ENCODE results near the gene ZNF555. TPM values are rescaled to one million over a fixed set of nuclear protein-coding genes. Genes with fewer than 3 reads are reported as not detected.
"Not testable (repeated sequence)": the region's sequence is repeated elsewhere in the genome, so short reads cannot be mapped to it uniquely, and the experiment has no call there.

Gene ZNF555
- total and polyA plus RNA-seq, 9 of the 15 experiments (the other 6 are each of a cell fraction or from before 2014, with no cell fraction given), result 2.0 to 6.7 (median 5.4) TPM

DNA sequence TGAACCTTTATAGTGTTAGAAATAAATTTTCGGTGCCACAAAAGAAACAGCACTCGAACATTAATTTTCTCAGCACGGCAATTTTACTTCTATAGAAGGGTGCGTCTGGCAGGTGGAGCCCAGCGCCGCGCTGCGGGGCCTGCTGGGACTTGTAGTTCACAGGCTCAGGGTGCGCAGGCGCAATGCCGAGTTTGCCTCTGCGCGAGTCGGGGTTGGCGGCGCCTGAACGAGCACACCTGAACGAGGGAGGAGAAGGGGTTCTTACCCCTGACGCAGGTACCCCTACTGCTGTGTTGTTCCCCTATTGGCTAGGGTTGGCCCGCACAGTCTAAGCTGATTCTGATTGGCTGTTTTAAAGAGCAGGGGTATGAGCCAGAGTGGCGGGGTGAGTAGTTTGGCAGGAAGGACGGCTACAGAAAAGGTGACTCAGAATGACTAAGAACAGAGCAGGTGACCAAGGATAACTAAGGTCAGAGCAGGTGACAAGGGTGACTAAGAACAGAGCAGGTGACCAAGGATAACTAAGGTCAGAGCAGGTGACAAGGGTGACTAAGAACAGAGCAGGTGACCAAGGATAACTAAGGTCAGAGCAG lies 23.9 kb upstream of the ZNF555 start:
- 79% methylated on average over 15 of the region's 22 CpGs for WGBS (ENCODE audit: insufficient coverage, low coverage, missing lambda C conversion rate)
- H3K4me1 ChIP-seq (replicated peaks in 1 of 2; ENCODE audit: control insufficient read depth in 2 of 2, insufficient read depth in 2 of 2, low read length in 2 of 2), result peaks cover 0 to 30% of the 10 kb centered on the region in 2 experiments; a peak in 3 of 5 replicates
- in situ Hi-C loops (cut with MboI); H3K4me3 ChIP-seq; H3K9ac ChIP-seq (ENCODE audit: insufficient read depth in 1 of 2, low read depth in 2 of 2, low read length in 2 of 2); DNase-seq (ENCODE audit: extremely low read depth in 1 of 4, low spot score in 3 of 4); H4K20me1 ChIP-seq (replicated peaks; ENCODE audit: control insufficient read depth, insufficient read depth, low read length); H3K27ac ChIP-seq (ENCODE audit: extremely low read depth, low read depth, low read length); H3K9me3 ChIP-seq (replicated peaks; ENCODE audit: control insufficient read depth, insufficient read depth, low read depth, low read length); intact Hi-C loops (cut with micrococcal nuclease); BruUV-seq (replicated peaks); H3K79me2 ChIP-seq (ENCODE audit: control insufficient read depth, insufficient read depth, low read length); H3K9me1 ChIP-seq (ENCODE audit: control insufficient read depth, insufficient read depth, low read length); POLR2A ChIA-PET; CTCF ChIA-PET (ENCODE audit: low intra/inter-chr PET ratio); H3K4me2 ChIP-seq (ENCODE audit: insufficient read depth, low read length); ATAC-seq; H2AFZ ChIP-seq (ENCODE audit: low read depth, low read length); FAIRE-seq; H3K27me3 ChIP-seq (ENCODE audit: control insufficient read depth in 2 of 2, insufficient read depth in 2 of 2, low read length in 2 of 2): not testable (repeated sequence)
- TF ChIP-seq, protein P1, sequence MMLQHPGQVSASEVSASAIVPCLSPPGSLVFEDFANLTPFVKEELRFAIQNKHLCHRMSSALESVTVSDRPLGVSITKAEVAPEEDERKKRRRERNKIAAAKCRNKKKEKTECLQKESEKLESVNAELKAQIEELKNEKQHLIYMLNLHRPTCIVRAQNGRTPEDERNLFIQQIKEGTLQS (IDR thresholded peaks at IDR 0.05), result peak; percentile 25; the same call in 1 of the 2 replicates
- TF ChIP-seq, protein P1 (CRISPR knock-in tag; conservative IDR thresholded peaks at IDR 0.05), result not testable (repeated sequence)
- TF ChIP-seq HCFC1 (IDR thresholded peaks at IDR 0.05; ENCODE audit: low read depth, low read length) (peak; percentile 50), POLR2G (IDR thresholded peaks at IDR 0.05; ENCODE audit: low read depth, low read length) (0 out of 2 replicates have a peak, but pooled peaks have one; percentile 16), CBX3 (IDR thresholded peaks at IDR 0.05; ENCODE audit: borderline replicate concordance in 1 of 2, low read length in 2 of 2) (0 out of 3 replicates have a peak, but pooled peaks of 1 of the 2 experiments have one; percentile 17), ZNF143 (CRISPR knock-in tag; IDR thresholded peaks at IDR 0.05) (peak; percentile 74), SIX5 (IDR thresholded peaks at IDR 0.05; ENCODE audit: borderline replicate concordance in 1 of 2, insufficient read depth in 1 of 2, low read depth in 1 of 2, low read length in 2 of 2) (peak in 1 of 2 experiments; percentile 33; a peak in 2 of 4 replicates)
- TF ChIP-seq, protein P2, sequence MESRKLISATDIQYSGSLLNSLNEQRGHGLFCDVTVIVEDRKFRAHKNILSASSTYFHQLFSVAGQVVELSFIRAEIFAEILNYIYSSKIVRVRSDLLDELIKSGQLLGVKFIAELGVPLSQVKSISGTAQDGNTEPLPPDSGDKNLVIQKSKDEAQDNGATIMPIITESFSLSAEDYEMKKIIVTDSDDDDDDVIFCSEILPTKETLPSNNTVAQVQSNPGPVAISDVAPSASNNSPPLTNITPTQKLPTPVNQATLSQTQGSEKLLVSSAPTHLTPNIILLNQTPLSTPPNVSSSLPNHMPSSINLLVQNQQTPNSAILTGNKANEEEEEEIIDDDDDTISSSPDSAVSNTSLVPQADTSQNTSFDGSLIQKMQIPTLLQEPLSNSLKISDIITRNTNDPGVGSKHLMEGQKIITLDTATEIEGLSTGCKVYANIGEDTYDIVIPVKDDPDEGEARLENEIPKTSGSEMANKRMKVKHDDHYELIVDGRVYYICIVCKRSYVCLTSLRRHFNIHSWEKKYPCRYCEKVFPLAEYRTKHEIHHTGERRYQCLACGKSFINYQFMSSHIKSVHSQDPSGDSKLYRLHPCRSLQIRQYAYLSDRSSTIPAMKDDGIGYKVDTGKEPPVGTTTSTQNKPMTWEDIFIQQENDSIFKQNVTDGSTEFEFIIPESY (CRISPR knock-in tag; IDR thresholded peaks at IDR 0.05), result peak; percentile 95
- peaks cover 23% of the 10 kb centered on the region; the same call in 2 of the 3 replicates for H3K36me3 ChIP-seq (ENCODE audit: control insufficient read depth, insufficient read depth, low read length)

Measured in K562 (cell line).